ENCODE results near the gene SOS1.
"Not testable (repeated sequence)": the region's sequence is repeated elsewhere in the genome, so short reads cannot be mapped to it uniquely, and the experiment has no call there.

The SOS1 gene

GRCh38 chr2:38968021-38968420 lies 152.8 kb downstream of the SOS1 start:
- no peak for DNase-seq (ENCODE audit: low read depth)

- no peak for DNase-seq (ENCODE audit: low read depth)
These were observed 154.2 kb downstream of the SOS1 start for GRCh38 chr2:38966678-38967077.

GRCh38 chr2:38966006-38966405 lies 154.8 kb downstream of the SOS1 start:
- no peak for DNase-seq (ENCODE audit: low read depth)

GRCh38 chr2:38960609-38961320 lies 160.1 kb downstream of the SOS1 start:
- no peak for DNase-seq (ENCODE audit: low read depth)

- DNase-seq (ENCODE audit: low read depth): peak; percentile 29
These were observed 160.8 kb downstream of the SOS1 start for GRCh38 chr2:38959938-38960608.

GRCh38 chr2:38959466-38959865 lies 161.4 kb downstream of the SOS1 start:
- no peak for DNase-seq (ENCODE audit: low read depth)

- DNase-seq (ENCODE audit: low read depth): no peak
These were observed 162.9 kb downstream of the SOS1 start for GRCh38 chr2:38957972-38958371.

- DNase-seq (ENCODE audit: low read depth): no peak
These were observed 169.1 kb downstream of the SOS1 start for GRCh38 chr2:38951766-38952165.

- no peak for DNase-seq (ENCODE audit: low read depth)
These were observed 171.9 kb downstream of the SOS1 start for GRCh38 chr2:38948995-38949394.

- DNase-seq (ENCODE audit: low read depth): no peak
These were observed 172.4 kb downstream of the SOS1 start for GRCh38 chr2:38948387-38948882.

- DNase-seq (ENCODE audit: low read depth): peak; percentile 34
These were observed 173.3 kb downstream of the SOS1 start for GRCh38 chr2:38947241-38948239.

GRCh38 chr2:38945911-38946310 lies 174.9 kb downstream of the SOS1 start:
- no peak for DNase-seq (ENCODE audit: low read depth)

GRCh38 chr2:38945372-38945771 lies 175.5 kb downstream of the SOS1 start:
- DNase-seq (ENCODE audit: low read depth): no peak

- DNase-seq (ENCODE audit: low read depth): no peak
These were observed 177.1 kb downstream of the SOS1 start for GRCh38 chr2:38943784-38944183.

- no peak for DNase-seq (ENCODE audit: low read depth)
These were observed 180.1 kb downstream of the SOS1 start for GRCh38 chr2:38940746-38941145.

- DNase-seq (ENCODE audit: low read depth): no peak
These were observed 183.3 kb downstream of the SOS1 start for GRCh38 chr2:38937548-38937947.

- DNase-seq (ENCODE audit: low read depth): not testable (repeated sequence)
These were observed 184.3 kb downstream of the SOS1 start for GRCh38 chr2:38936516-38936915.

GRCh38 chr2:38935568-38936172 lies 185.2 kb downstream of the SOS1 start:
- no peak for DNase-seq (ENCODE audit: low read depth)

GRCh38 chr2:38934742-38935141 lies 186.1 kb downstream of the SOS1 start:
- no peak for DNase-seq (ENCODE audit: low read depth)

- DNase-seq (ENCODE audit: low read depth): no peak
These were observed 187.2 kb downstream of the SOS1 start for GRCh38 chr2:38933653-38934052.

- no peak for DNase-seq (ENCODE audit: low read depth)
These were observed 188.3 kb downstream of the SOS1 start for GRCh38 chr2:38932586-38932985.

Measured in stimulated activated CD8-positive, alpha-beta memory T cell treated with anti-CD3 and anti-CD28 coated beads, Interleukin-7, amount 100 ng/mL, for 24 hours (primary cell).